Left ventricle myocardium inferior (tissue), 1 donor: Measurements from ENCODE around the gene ICAM1. TPM values are rescaled to one million over a fixed set of nuclear protein-coding genes. Genes with fewer than 3 reads are reported as not detected.

Source experiments
- DNase-seq: peaks from one replicate; pipeline ENCODE4 v3.0.0-alpha.2; 2020
- H3K27ac ChIP-seq: fragments of 200-600 bp; replicated peaks from 2 replicates; pipeline ENCODE4 v1.8.0; 2021
- H3K27me3 ChIP-seq: fragments of 200-600 bp; 2 replicates; pipeline ENCODE4 v1.8.0; 2021; ENCODE audit warnings: low read depth
- H3K36me3 ChIP-seq: fragments of 200-600 bp; 2 replicates; pipeline ENCODE4 v1.8.0; 2021
- H3K4me1 ChIP-seq: fragments of 200-600 bp; 2 replicates; pipeline ENCODE4 v1.8.0; 2021
- H3K4me3 ChIP-seq: fragments of 200-600 bp; 2 replicates; pipeline ENCODE4 v1.8.0; 2021; ENCODE audit warnings: mild to moderate bottlenecking, moderate library complexity
- H3K9me3 ChIP-seq: fragments of 200-600 bp; replicated peaks from 2 replicates; pipeline ENCODE4 v1.8.0; 2021
- CTCF ChIP-seq: fragments of 200-600 bp; IDR thresholded peaks from 2 replicates; pipeline ENCODE4 v1.8.0; 2021; ENCODE audit warnings: antibody characterized with exemption, mild to moderate bottlenecking, borderline replicate concordance
- intact Hi-C: fragments of 100-400 bp; cut with micrococcal nuclease; formaldehyde crosslinking; loops from one replicate; pipeline ENCODE4 v1.11.0; 2022
- total RNA-seq: library from RNA; stranded (reverse); fragmentation: NEBNext Ultra II Directional; extraction: Animal tissue kit (Norgen Biotek cat#: 25700); gene quantifications from one replicate; pipeline ENCODE4 v1.2.1, GENCODE V29; 2021
- donor health status: DM: no; HTN: yes; CAD: no; lungs with severe emphysema.

ICAM1 gene
- total RNA-seq, 1 donor from 2014 or later, result 7.1 TPM

DNA sequence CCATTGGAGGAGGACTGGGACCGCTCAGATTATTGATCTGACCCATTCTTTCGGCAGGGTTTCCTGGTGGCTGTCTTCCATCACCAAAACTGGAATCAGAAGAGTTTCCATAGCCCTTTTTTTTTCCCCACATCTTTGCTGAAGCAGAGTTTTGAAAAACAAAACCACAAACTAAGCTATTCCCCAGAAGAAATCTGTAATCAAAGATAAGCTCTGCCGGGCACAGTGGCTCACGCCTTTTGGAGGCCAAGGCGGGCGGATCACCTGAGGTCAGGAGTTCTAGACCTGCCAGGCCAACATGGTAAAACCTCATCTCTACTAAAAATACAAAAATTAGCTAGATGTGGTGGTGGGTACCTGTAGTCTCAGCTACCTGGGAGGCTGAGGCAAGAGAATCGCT lies 4.2 kb upstream of the ICAM1 start:
- H3K27ac ChIP-seq, result peak overlapping the region; percentile 93
- no peak for TF ChIP-seq CTCF
- DNase-seq, result no peak

DNA sequence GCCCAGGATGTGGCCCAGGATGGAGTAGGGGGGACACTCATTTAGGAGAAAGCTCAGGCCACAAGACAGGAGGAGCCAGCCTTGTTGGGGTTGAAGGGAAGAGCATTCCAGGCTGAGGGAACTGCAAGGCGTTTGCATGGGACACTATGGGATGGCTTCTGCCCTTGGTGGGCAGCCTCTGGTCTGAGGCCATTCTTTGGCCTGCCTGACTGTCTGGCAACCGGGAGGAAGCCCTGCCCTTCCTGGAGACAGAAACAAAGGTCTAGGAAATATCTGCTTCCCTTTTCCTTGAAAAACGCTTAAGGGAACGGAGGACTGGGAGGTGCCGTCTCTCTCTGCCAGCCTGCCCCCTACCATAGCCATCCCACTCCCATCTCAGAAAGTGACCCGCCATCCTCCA lies 2.8 kb upstream of the ICAM1 start:
- intact Hi-C loops, result loop anchor here (5.0 kb wide), 1 partner anchor 119 kb away; no protein-coding TSS in a partner anchor
- H3K36me3 ChIP-seq, result no peaks in the 10 kb centered on the region
- no peak overlapping the region for H3K4me3 ChIP-seq
- DNase-seq, result no peak
- H3K27ac ChIP-seq, result peak overlapping the region; percentile 93
- H3K4me1 ChIP-seq, result peaks cover 50% of the 10 kb centered on the region
- no peak for TF ChIP-seq CTCF
- peaks cover 21% of the 10 kb centered on the region for H3K27me3 ChIP-seq
- no peaks in the 10 kb centered on the region for H3K9me3 ChIP-seq

More for the DNA sequence above, 4.2 kb upstream of the ICAM1 start:
- H3K9me3 ChIP-seq, result no peaks in the 10 kb centered on the region
- intact Hi-C loops, result loop anchor here (5.0 kb wide), 1 partner anchor 121 kb away; no protein-coding TSS in a partner anchor
- peaks cover 45% of the 10 kb centered on the region for H3K4me1 ChIP-seq
- no peak overlapping the region for H3K4me3 ChIP-seq
- no peaks in the 10 kb centered on the region for H3K36me3 ChIP-seq
- peaks cover 21% of the 10 kb centered on the region for H3K27me3 ChIP-seq

DNA sequence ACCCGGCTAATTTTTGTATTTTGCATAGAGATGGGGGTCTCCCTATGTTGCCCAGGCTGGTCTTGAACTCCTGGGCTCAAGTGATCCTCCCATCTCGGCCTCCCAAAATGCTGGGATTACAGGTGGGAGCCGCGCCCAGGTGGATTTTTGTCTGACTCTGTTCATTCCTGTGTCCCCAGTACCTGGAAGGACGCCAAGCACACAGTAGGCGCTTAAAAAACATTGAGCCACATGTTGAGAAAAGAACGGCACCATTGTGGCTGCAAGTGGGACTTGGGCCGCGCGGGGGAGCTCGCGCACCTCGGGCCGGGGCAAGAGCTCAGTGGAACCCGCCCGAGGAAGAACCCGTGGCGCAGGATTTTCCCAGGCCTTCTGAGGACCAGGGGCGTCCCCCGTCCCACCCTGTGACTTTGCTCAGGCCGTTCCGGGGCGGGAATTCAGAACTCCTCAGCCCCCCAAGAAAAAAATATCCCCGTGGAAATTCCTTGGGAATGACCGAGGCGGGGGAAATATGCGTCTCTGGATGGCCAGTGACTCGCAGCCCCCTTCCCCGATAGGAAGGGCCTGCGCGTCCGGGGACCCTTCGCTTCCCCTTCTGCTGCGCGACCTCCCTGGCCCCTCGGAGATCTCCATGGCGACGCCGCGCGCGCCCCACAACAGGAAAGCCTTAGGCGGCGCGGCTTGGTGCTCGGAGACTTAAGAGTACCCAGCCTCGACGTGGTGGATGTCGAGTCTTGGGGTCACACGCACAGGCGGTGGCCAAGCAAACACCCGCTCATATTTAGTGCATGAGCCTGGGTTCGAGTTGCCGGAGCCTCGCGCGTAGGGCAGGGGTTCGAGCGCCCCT lies 1.4 kb upstream of the ICAM1 start:
- Histone ChIP-seq H3K36me3 (no peaks in the 10 kb centered on the region), H3K4me1 (peaks cover 50% of the 10 kb centered on the region), H3K27ac (peak overlapping the region; percentile 93), H3K4me3 (peak overlapping the region; percentile 71), H3K9me3 (no peaks in the 10 kb centered on the region), H3K27me3 (peaks cover 21% of the 10 kb centered on the region)
- intact Hi-C loops, result loop anchor here (5.0 to 10.0 kb wide), 2 partner anchors 65 to 118 kb away; partner anchors contain the start of genes ICAM3 and RAVER1
- peak; percentile 90 for DNase-seq
- peak; percentile 98 for TF ChIP-seq CTCF

DNA sequence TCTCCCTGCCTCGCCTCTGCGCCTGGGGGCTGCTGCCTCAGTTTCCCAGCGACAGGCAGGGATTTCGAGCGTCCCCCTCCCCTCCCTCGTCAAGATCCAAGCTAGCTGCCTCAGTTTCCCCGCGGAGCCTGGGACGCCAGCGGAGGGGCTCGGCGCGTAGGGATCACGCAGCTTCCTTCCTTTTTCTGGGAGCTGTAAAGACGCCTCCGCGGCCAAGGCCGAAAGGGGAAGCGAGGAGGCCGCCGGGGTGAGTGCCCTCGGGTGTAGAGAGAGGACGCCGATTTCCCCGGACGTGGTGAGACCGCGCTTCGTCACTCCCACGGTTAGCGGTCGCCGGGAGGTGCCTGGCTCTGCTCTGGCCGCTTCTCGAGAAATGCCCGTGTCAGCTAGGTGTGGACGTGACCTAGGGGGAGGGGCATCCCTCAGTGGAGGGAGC lies 722 bp upstream of the ICAM1 start:
- H3K27ac ChIP-seq, result peak overlapping the region; percentile 93
- H3K9me3 ChIP-seq, result no peaks in the 10 kb centered on the region
- no peaks in the 10 kb centered on the region for H3K36me3 ChIP-seq
- H3K4me3 ChIP-seq, result peak overlapping the region; percentile 71
- intact Hi-C loops, result loop anchor here (10.0 kb wide), 1 partner anchor 65 kb away; the partner anchor contains the start of genes ICAM3 and RAVER1
- no peak for TF ChIP-seq CTCF
- H3K27me3 ChIP-seq, result peaks cover 21% of the 10 kb centered on the region
- peak; percentile 76 for DNase-seq
- peaks cover 50% of the 10 kb centered on the region for H3K4me1 ChIP-seq

- Histone ChIP-seq H3K4me1 (peaks cover 48% of the 10 kb centered on the region), H3K27me3 (peaks cover 21% of the 10 kb centered on the region), H3K36me3 (peaks cover 2% of the 10 kb centered on the region), H3K9me3 (no peaks in the 10 kb centered on the region), H3K27ac (peak overlapping the region; percentile 93), H3K4me3 (peak overlapping the region; percentile 71)
- intact Hi-C loops, result loop anchor here (10.0 kb wide), 1 partner anchor 63 kb away; the partner anchor contains the start of genes ICAM3 and RAVER1
- TF ChIP-seq CTCF, result no peak
- no peak for DNase-seq
Measured at GRCh38 chr19:10271543-10272086, 695 bp downstream of the ICAM1 start.
